Activated T-cell treated with anti-CD3 and anti-CD28 coated beads for 4 hours (primary cell): ENCODE measurements around the gene USP10.
"Not testable (repeated sequence)": the region's sequence is repeated elsewhere in the genome, so short reads cannot be mapped to it uniquely, and the experiment has no call there.

Experiments
- DNase-seq: peaks from one replicate; pipeline ENCODE4 v3.0.0-alpha.2; 2020

The USP10 gene

DNA sequence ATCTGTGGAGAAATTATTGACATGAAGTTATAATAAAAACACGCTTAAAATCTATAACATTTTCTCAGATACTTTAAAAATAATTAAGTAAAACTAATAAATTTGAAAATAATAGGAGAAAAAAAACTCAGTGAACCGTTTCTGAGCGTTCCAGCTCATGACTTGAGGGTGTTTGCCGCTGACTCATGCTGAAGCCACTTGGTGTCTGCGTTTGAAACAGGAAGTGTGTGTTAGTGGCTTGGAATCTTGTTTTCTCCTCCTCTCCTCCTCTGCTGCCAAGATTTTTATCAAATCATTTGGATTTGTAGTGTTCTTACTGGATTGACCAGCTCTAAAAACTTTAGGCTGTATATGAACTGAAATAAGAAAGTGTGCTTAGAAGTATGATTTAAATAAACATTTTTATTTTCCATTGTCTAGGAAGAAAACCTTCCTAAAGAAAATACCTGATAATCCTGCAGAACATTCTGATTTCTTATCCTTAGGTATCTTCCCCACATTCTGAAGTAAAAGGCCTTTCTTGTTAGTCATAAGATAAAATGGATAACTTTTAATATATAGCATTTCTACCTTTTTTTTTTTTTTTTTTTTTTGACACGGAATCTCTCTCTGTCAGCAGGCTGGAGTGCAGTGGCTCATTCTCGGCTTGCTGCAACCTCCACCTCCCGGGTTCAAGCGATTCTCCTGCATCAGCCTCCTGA lies 30.8 kb downstream of the USP10 start:
- no peak for DNase-seq

DNA sequence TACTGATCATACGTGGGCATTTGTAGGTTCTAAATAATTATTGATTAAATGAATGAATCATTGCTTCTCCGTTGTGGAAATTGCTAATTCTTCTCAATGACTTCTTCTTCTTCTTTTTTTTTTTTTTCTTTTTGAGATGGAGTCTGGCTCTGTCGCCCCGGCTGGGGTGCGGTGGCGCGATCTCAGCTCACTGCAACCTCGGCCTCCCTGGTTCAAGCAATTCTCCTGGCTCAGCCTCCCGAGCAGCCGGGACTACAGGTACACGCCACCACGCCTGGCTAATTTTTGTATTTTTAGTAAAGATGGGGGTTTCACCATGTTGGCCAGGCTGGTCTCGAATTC lies 32.5 kb downstream of the USP10 start:
- not testable (repeated sequence) for DNase-seq

GRCh38 chr16:84732674-84733352 lies 33.0 kb downstream of the USP10 start:
- DNase-seq, result no peak

DNA sequence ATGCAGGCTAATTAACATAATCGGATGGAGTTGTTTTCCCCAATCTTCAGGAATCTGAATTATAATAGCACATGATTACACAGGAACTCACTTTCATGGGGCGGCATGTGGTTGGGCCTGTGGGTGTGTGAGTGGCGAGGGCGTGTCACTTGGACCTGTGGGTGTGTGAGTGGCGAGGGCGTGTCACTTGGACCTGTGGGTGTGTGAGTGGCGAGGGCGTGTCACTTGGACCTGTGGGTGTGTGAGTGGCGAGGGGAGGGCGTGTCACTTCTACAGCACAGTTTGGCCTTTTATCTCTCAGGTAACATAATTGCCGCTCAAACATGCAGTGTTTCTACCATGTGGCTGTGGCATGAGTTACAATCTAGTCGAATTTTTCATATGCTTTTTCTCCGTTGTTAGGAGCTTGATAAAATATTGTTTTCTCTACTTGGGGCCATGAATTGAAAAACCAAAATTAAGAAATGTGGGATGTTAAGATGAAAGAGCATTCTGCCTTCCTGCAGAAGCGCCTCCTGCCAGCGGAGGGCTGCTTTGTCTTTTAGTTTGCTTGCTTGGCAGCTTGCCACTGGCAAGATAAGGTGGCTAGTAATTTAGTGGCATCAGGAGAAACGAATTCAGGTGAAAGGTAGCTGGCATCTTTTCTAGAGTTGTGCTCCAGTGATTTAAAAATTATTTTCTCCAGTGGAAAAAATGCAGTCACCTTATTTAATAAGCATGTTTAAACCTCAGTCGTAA lies 36.2 kb downstream of the USP10 start:
- DNase-seq, result peak; percentile 36

- DNase-seq, result no peak
These were observed 37.6 kb downstream of the USP10 start for GRCh38 chr16:84737192-84738011.

GRCh38 chr16:84738255-84739038 lies 38.6 kb downstream of the USP10 start:
- DNase-seq, result peak; percentile 68

DNA sequence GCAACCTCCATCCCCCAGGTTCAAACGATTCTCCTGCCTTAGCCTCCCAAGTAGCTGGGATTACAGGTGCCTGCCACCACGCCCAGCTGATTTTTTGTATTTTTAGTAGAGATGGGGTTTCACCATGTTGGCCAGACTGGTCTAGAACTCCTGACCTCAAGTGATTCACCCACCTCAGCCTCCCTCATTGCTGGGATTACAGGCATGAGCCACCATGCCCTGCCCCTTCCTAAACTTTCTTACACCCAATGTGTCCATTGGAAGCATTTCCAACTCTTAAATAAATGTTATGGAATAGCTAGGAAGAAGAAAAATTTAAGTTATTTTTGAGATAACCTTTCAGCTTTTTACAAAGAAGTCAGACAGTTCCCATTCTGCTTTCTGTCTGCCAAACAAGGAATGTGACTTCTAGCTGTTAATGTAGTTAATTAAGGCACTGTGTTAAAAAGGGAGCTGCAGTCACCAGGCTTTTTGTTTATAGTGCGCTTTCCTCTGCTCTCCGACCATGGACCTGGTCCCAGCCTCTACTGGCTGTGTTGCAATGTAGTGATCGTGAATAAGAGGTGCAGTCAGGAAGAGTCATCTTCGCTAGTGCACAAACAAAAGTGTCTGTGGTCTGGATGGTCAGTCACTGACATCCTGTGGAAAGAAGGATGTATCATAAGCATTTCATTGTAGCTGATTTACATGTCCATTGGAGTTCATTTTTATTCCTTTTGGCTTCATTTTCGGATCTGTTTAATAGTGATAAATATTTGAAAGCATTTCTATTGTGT lies 39.7 kb downstream of the USP10 start:
- DNase-seq, result no peak

DNA sequence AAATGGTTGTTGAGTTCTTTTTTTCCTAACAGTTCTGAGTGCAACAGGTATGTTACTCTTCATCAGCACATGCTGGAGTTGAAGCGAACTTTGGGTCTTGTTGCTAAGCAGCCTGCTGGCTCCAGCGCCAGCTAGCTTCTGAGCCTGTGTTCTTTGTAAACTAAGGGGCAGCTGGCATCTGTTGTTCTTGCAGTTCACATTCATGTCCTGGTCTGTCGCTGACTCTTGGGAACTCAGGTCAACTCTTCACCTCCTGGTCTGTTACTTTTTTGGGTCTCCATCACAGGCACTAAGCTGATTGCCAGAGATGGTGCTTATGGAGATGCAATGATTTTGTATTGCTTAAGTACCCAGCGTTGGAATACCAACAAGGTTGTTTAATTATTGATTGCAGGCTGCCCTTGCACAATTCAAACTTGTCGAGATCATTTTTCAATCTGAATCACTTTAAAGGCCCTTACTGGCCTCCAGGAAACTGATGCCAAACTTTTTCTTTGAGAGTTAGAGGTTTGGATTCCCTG lies 40.9 kb downstream of the USP10 start:
- DNase-seq, result no peak

GRCh38 chr16:84741340-84741830 lies 41.6 kb downstream of the USP10 start:
- DNase-seq, result no peak

DNA sequence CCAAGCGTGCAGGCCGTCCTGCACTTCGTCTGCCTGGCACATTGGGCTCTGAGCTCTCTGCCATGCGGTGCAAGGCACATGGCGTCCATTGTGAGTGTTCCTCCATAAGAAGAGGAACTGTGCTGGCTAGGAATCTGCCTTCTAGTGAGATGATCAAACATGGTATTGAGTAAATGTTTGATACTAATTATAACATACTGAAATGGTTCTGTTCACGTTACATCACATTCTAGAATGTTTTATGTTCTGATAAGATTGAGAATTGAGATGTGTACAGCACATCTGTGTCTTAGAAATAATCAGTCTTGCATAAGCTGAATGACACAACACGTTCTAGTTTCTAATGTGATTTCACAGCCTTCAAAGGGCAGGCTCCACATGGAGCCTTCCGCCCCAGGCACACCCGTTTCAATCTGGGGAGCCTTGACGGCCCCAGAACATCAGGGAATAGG lies 42.9 kb downstream of the USP10 start:
- DNase-seq, result no peak

GRCh38 chr16:84746231-84746630 lies 46.4 kb downstream of the USP10 start:
- DNase-seq, result no peak

DNA sequence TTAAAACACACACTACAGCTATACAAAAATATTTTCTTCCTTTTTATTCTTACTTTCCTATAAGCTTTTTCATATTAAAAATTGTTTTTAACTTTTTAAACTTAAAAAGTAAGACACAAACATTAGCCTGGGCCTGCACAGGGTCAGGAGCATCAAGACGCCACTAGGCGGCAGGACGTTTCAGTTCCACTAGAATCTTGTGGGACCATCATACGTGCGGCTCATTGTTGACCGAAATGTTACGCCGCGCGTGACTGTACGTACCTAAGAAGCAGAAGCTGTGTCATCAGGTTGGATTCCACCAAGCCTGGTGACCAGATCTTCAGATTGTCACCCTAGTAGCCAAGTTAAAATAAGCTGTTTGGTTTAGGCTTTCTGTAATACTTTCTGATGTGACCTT lies 47.1 kb downstream of the USP10 start:
- DNase-seq, result no peak

DNA sequence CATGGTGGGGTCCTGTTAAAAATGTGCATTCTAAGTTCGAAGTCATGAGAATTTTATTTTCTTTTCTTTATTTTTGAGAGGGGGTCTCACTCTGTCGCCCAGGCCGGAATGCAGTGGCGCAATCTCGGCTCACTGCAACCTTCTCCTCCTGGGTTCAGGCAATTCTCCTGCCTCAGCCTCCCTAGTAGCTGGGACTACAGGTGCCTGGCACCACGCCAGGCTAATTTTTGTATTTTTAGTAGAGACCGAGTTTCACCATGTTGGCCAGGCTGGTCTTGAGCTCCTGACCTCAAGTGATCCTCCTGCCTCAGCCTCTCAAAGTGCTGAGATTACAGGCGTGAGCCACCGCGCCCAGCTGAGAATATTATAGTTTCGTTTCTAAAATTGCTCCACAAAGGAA lies 48.4 kb downstream of the USP10 start:
- not testable (repeated sequence) for DNase-seq

GRCh38 chr16:84749072-84749471 lies 49.3 kb downstream of the USP10 start:
- DNase-seq, result no peak

DNA sequence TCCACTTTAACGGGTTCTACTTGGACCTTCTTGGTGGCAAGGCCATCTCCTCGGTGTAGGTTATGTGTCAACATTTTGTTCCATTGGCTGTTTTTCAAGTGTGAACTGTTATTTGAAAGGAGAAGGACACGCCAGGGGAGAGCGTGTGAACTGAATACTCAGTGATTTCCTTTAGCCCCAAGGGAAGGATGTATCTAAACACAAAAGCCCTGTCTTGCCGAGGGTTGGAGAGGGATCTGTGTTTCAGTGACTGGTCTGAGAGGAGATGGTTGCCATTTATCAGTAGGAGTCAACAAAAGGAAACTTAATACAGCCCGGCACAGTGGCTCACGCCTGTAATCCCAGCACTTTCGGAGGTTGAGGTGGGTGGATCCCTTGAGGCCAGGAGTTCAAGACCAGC lies 50.0 kb downstream of the USP10 start:
- DNase-seq, result no peak

DNA sequence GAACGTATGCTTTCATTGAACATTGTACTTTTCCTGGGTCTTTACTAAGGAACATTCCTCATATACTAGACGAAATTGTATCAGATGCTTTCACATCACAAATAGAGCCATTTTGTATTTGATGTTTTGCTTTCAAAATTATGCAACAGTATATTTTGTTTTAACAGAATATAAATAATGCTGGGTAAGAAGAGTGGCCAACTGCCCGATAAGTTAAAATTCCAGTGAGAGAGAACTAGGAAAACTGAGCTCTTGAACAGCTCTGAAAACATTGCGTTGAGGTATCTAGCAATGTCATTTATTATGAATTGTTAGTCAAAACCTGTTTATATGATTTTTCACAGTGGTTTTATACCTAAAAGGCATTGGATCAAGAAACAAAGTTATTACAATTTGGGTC lies 50.8 kb downstream of the USP10 start:
- DNase-seq, result no peak

DNA sequence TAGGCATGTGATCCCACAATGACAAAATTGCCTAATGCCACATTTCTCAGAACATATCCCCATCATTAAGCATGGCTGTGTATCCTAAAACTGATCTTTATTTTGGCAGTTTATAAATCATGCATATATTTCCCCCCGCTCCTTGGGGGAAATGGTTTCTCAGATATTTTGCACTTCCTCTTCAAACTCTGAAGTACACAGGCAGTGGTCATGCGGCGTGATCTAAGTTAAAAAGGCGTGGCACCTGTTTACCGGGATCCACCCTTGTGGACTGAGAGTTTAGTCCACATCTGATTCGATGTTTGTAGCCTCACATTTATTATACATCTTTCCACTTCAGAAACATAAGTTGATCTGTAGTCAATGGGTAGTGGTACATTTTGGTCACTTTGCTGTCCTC lies 51.4 kb downstream of the USP10 start:
- no peak for DNase-seq

- no peak for DNase-seq
These were observed 52.1 kb downstream of the USP10 start for GRCh38 chr16:84751947-84752346.

- DNase-seq, result no peak
These were observed 52.8 kb downstream of the USP10 start for GRCh38 chr16:84752600-84752999.

DNA sequence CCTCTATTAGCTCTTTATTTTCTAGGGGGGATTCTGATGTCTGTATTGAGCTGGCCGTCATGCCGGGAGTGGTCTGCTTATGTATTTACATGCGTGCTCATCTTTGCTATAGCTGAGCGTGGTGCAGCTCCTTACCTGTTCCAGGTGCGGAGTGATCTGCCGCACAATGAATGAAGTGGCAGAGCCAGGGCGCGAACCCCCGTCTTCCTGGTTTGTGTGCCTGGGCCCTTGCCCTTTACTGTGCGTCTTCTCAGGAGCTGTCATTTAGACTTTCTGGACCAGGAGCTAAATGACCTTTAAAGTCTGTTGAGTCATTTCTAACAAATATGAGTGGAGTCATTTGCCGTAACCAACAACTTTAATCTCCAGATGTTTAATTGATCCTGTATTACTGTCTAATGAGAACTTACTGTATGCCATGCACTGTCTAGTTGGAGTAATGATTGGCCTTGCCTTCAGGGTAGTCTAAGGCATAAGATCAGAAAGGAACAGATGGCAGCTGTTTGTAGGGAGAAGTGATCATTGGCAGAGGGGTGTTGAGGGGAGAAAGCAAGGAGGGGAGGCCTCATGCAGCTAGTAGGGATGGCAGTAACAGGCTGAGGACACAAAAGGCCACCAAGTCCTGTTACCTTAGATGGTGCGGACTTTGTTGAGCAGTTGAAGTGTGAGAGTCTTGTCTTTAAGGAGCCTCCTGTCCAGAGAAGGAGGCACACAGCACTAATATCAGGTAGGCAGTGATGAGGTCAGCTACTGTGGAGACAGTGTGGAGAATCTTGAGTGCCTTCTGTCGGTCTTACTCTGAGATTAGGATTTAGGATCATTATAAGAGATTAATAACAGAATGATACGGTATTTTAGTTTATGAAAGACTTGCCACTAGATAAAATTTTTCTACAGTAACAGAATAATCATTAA lies 53.9 kb downstream of the USP10 start:
- no peak for DNase-seq
